Astrocyte (in vitro differentiated cells and primary cell): ENCODE results near the gene CACNA1B. TPM values are rescaled to one million over a fixed set of nuclear protein-coding genes. Genes with fewer than 3 reads are reported as not detected.
A peak's percentile ranks its signal among the peaks of the same experiment; 100 is the strongest.

Source experiments
- DNase-seq: peaks from one replicate; pipeline ENCODE4 v3.0.0-alpha.2; 2010; ENCODE audit warnings: low read depth
- FAIRE-seq: peaks from 2 replicates; lab custom pipeline; 2011; peaks lifted over from hg19 to GRCh38; lab: Jason Lieb, UNC
- H2AFZ ChIP-seq: 2 replicates; pipeline ENCODE4 v1.6.0; 2012; ENCODE audit warnings: low read depth, low read length, inconsistent platforms
- H3K27ac ChIP-seq: 2 replicates; pipeline ENCODE4 v1.5.1; 2011; ENCODE audit warnings: low read depth, low read length, inconsistent platforms
- H3K27me3 ChIP-seq: 2 replicates; pipeline ENCODE4 v1.6.0; 2011; ENCODE audit warnings: low read length, inconsistent platforms; ENCODE audit not compliant: insufficient read depth
- H3K36me3 ChIP-seq: 2 replicates; pipeline ENCODE4 v1.5.1; 2011; ENCODE audit warnings: low read length, inconsistent platforms; ENCODE audit not compliant: insufficient read depth
- H3K4me1 ChIP-seq: 2 replicates; pipeline ENCODE4 v1.5.1; 2011; ENCODE audit warnings: low read length, inconsistent platforms; ENCODE audit not compliant: insufficient read depth
- H3K4me2 ChIP-seq: 2 replicates; pipeline ENCODE4 v1.6.0; 2012; ENCODE audit warnings: low read length, inconsistent platforms
- H3K4me3 ChIP-seq: 2 replicates; pipeline ENCODE4 v1.5.1; 2011; ENCODE audit warnings: low read depth, mild to moderate bottlenecking, low read length, inconsistent platforms; ENCODE audit not compliant: insufficient read depth
- H3K79me2 ChIP-seq: 2 replicates; pipeline ENCODE4 v1.6.0; 2012; ENCODE audit warnings: mild to moderate bottlenecking, low read length, inconsistent platforms; ENCODE audit not compliant: insufficient read depth
- H3K9ac ChIP-seq: 2 replicates; pipeline ENCODE4 v1.6.0; 2012; ENCODE audit warnings: mild to moderate bottlenecking, low read length, inconsistent platforms
- H3K9me3 ChIP-seq: 2 replicates; pipeline ENCODE4 v1.5.1; 2012; ENCODE audit warnings: low read depth, mild to moderate bottlenecking, low read length, inconsistent platforms; ENCODE audit not compliant: insufficient read depth
- H4K20me1 ChIP-seq: 2 replicates; pipeline ENCODE4 v1.6.0; 2012; ENCODE audit warnings: low read length, inconsistent platforms; ENCODE audit not compliant: insufficient read depth
- H3K27ac Mint-ChIP-seq: one replicate; pipeline ENCODE4 v1.8.0; 2021; ENCODE audit warnings: mild to moderate bottlenecking, mixed read lengths; ENCODE audit not compliant: unreplicated experiment
- H3K27me3 Mint-ChIP-seq: one replicate; pipeline ENCODE4 v1.8.0; 2021; ENCODE audit warnings: low read depth, mixed read lengths; ENCODE audit not compliant: unreplicated experiment
- H3K36me3 Mint-ChIP-seq: one replicate; pipeline ENCODE4 v1.8.0; 2021; ENCODE audit warnings: low read depth, mixed read lengths; ENCODE audit not compliant: unreplicated experiment
- H3K4me1 Mint-ChIP-seq: one replicate; pipeline ENCODE4 v1.8.0; 2021; ENCODE audit warnings: low read depth, mixed read lengths; ENCODE audit not compliant: unreplicated experiment
- H3K4me3 Mint-ChIP-seq: one replicate; pipeline ENCODE4 v1.8.0; 2021; ENCODE audit warnings: mild to moderate bottlenecking, moderate library complexity, mixed read lengths; ENCODE audit not compliant: unreplicated experiment
- H3K9me3 Mint-ChIP-seq: one replicate; pipeline ENCODE4 v1.8.0; 2021; ENCODE audit warnings: mild to moderate bottlenecking, mixed read lengths; ENCODE audit not compliant: unreplicated experiment
- EZH2 ChIP-seq: IDR thresholded peaks from 2 replicates; pipeline ENCODE4 v1.6.1; 2012; ENCODE audit warnings: mild to moderate bottlenecking, low read length, inconsistent platforms; ENCODE audit not compliant: insufficient read depth
- total RNA-seq: library from RNA; stranded (reverse); gene quantifications from 2 replicates; pipeline ENCODE4 v1.2.1, GENCODE V29; 2021
- TF ChIP-seq, protein P1 (sequence below): IDR thresholded peaks from 2 replicates; pipeline ENCODE4 v1.5.1; 2011; ENCODE audit warnings: low read depth, mild to moderate bottlenecking, inconsistent platforms, low read length, moderate library complexity; ENCODE audit not compliant: insufficient read depth

CACNA1B gene
- total RNA-seq, 1 donor from 2014 or later = 3.1 TPM

DNA sequence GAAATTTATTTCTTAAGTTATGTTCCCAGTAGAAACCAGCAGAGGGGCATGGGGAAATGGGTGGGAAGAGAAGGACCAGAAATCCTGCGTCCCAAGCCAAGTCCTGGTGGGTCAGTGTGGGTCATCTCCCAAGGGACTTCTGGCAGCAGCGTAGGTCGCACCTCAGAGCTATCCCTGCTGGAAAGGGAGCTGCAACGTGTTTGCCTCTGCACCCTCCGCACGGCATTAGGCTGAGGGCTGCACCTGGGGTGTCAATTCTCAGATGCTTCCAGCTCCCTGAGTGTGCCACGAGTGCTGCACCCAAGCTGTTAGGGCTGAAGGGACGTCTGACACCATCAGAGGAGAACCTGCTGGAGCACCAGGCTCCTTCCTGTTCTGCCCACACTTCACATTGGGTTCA is 182.8 kb downstream of the CACNA1B start:
- no peak overlapping the region for H3K9ac ChIP-seq
- H3K4me2 ChIP-seq = no peak overlapping the region
- H3K9me3 Mint-ChIP-seq = no peaks in the 10 kb centered on the region
- H3K27me3 Mint-ChIP-seq = peaks cover 6% of the 10 kb centered on the region
- H3K4me1 Mint-ChIP-seq = no peaks in the 10 kb centered on the region
- no peak overlapping the region for H3K4me3 ChIP-seq
- no peak for TF ChIP-seq EZH2
- TF ChIP-seq, protein P1, sequence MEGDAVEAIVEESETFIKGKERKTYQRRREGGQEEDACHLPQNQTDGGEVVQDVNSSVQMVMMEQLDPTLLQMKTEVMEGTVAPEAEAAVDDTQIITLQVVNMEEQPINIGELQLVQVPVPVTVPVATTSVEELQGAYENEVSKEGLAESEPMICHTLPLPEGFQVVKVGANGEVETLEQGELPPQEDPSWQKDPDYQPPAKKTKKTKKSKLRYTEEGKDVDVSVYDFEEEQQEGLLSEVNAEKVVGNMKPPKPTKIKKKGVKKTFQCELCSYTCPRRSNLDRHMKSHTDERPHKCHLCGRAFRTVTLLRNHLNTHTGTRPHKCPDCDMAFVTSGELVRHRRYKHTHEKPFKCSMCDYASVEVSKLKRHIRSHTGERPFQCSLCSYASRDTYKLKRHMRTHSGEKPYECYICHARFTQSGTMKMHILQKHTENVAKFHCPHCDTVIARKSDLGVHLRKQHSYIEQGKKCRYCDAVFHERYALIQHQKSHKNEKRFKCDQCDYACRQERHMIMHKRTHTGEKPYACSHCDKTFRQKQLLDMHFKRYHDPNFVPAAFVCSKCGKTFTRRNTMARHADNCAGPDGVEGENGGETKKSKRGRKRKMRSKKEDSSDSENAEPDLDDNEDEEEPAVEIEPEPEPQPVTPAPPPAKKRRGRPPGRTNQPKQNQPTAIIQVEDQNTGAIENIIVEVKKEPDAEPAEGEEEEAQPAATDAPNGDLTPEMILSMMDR = no peak
- no peaks in the 10 kb centered on the region for H3K4me1 ChIP-seq
- no peak overlapping the region for H3K27ac Mint-ChIP-seq
- H3K27me3 ChIP-seq = no peaks in the 10 kb centered on the region
- FAIRE-seq (no peak), DNase-seq (no peak)
- H3K36me3 Mint-ChIP-seq = peaks cover 21% of the 10 kb centered on the region
- H3K27ac ChIP-seq = no peak overlapping the region
- no peaks in the 10 kb centered on the region for H3K79me2 ChIP-seq
- no peak overlapping the region for H3K4me3 Mint-ChIP-seq
- H4K20me1 ChIP-seq = no peaks in the 10 kb centered on the region
- H2AFZ ChIP-seq = no peak overlapping the region
- peaks cover 13% of the 10 kb centered on the region for H3K9me3 ChIP-seq
- H3K36me3 ChIP-seq = no peaks in the 10 kb centered on the region

DNA sequence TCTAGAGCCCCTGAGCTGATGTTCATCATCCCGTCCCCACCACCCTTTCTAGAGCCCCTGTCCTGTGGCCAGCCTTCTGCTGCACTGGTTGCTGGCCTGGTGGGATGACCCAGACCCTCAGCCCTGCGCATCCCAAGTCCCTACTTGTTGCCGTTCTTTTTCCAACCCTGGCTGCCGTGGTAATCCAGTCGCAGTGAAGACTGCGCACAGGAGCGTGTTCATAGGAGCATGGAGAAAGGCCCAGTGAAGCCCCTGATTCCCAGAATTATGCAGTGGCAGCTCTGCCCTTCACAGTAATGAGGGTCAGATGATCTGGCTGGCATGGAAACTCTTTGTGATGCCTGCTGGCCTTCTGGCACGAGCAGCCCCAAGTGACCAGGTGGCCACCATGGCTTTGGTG is 183.3 kb downstream of the CACNA1B start:
- no peak overlapping the region for H2AFZ ChIP-seq
- no peak for DNase-seq
- no peak for FAIRE-seq
- H3K27ac ChIP-seq = no peak overlapping the region
- peaks cover 21% of the 10 kb centered on the region for H3K36me3 Mint-ChIP-seq
- no peaks in the 10 kb centered on the region for H3K79me2 ChIP-seq
- H4K20me1 ChIP-seq = no peaks in the 10 kb centered on the region
- H3K4me3 Mint-ChIP-seq = no peak overlapping the region
- H3K4me1 Mint-ChIP-seq = no peaks in the 10 kb centered on the region
- no peak overlapping the region for H3K4me2 ChIP-seq
- H3K36me3 ChIP-seq = no peaks in the 10 kb centered on the region
- TF ChIP-seq EZH2 = no peak
- TF ChIP-seq, protein P1 = no peak
- H3K4me1 ChIP-seq = no peaks in the 10 kb centered on the region
- H3K27ac Mint-ChIP-seq = peak overlapping the region; percentile 47
- no peaks in the 10 kb centered on the region for H3K27me3 ChIP-seq
- H3K4me3 ChIP-seq = no peak overlapping the region
- H3K27me3 Mint-ChIP-seq = peaks cover 6% of the 10 kb centered on the region
- H3K9me3 Mint-ChIP-seq = no peaks in the 10 kb centered on the region
- H3K9ac ChIP-seq = no peak overlapping the region
- peaks cover 16% of the 10 kb centered on the region for H3K9me3 ChIP-seq

DNA sequence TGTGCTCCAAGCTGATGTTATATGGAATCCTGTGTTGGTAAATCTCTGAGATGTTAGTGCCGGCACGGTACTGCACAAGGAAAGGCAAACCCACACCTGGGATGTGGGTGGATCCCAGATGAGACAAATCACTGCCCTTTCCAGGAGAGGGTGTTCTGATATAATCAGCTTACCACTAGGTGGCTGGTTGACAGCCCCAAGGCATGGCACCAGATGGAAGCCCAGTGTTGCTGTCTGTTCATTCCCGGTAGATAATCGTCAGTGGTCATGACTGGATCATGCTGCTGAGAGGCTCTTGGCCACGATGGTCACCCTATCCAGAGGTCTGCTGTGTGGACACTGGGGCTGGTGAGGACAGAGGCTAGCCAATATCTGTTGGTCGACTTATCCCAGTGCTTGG is 184.0 kb downstream of the CACNA1B start:
- no peak overlapping the region for H3K4me3 ChIP-seq
- FAIRE-seq (no peak), DNase-seq (no peak)
- TF ChIP-seq EZH2 = no peak
- TF ChIP-seq, protein P1 = no peak
- H3K9me3 ChIP-seq = peaks cover 16% of the 10 kb centered on the region
- H3K4me2 ChIP-seq = no peak overlapping the region
- H3K36me3 ChIP-seq = no peaks in the 10 kb centered on the region
- Mint-ChIP-seq H3K27me3 (peaks cover 6% of the 10 kb centered on the region), H3K4me3 (no peak overlapping the region), H3K27ac (peak overlapping the region; percentile 47), H3K9me3 (no peaks in the 10 kb centered on the region), H3K36me3 (peaks cover 21% of the 10 kb centered on the region), H3K4me1 (no peaks in the 10 kb centered on the region)
- no peak overlapping the region for H3K27ac ChIP-seq
- no peaks in the 10 kb centered on the region for H3K27me3 ChIP-seq
- H3K4me1 ChIP-seq = no peaks in the 10 kb centered on the region
- no peaks in the 10 kb centered on the region for H4K20me1 ChIP-seq
- no peaks in the 10 kb centered on the region for H3K79me2 ChIP-seq
- no peak overlapping the region for H2AFZ ChIP-seq
- no peak overlapping the region for H3K9ac ChIP-seq
